GM19099 (cell line): Measurements from ENCODE around the gene TEX19.

ENCODE experiments used
- POLR2A ChIP-seq: IDR thresholded peaks from 3 replicates; pipeline ENCODE4 v1.6.1; 2011; ENCODE audit warnings: low read depth; ENCODE audit not compliant: insufficient read length; ENCODE audit errors: extremely low read depth

The TEX19 gene

GRCh38 chr17:82353484-82353883 is 5.6 kb upstream of the TEX19 start:
- TF ChIP-seq POLR2A, result no peak

GRCh38 chr17:82354804-82355308 is 4.2 kb upstream of the TEX19 start:
- no peak for TF ChIP-seq POLR2A

DNA sequence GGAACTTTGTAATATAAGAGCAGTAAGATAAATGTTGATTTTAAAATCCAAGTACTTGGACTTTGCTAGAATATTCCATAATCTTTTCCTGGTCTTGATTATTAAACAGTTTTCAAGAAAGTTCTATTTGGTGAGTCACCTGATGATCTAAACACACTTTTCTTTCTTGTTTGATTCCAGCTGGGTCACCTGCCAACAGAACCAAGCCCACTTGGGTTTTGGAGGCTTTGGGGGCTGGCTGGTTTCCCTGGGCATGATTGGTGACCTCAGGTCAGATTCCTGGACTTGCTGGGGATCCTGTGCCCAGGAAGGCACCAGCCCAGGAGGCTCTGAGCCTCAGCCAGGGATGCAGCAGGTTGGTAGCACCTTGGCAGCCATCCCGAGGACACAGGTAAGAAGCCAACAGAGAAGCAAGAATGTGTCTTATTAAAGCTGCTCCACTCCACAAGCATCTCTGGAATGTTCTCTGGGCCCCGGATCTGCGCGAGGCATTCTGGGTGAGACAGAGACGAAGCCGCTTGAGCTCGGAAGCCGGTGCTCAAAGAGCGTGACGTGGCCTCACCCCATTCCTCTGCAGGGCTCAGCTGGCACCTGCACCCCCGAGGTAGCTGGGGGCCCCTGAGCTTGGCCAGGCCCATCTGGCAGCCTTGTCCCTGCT is 3.1 kb upstream of the TEX19 start:
- no peak for TF ChIP-seq POLR2A

DNA sequence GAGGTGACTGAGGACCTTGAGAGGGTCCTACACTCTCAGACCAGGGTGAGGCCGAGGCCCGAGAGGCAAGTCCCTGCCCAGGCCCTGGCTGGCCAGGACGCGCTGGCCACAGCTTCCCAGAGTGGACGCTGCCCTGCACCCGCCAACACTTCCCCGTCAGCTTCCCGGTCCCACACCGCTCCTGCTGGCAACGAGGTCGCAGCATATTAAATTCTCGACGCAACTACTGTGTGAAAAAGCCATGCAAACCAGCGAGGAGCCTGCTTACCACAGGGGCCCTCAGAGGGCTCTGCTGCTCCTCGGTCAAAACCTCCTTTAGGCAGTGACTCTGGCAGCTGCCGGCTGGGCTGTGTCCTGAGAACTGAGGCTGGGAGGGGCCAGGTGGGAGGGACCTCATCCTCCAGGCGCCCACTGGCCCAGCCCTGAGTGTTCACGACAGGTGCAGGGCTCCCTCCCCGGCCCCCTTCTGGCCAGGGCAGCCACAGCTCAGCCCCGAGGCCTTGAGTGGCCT is 2.1 kb upstream of the TEX19 start:
- no peak for TF ChIP-seq POLR2A

GRCh38 chr17:82357394-82357793 is 1.7 kb upstream of the TEX19 start:
- no peak for TF ChIP-seq POLR2A

DNA sequence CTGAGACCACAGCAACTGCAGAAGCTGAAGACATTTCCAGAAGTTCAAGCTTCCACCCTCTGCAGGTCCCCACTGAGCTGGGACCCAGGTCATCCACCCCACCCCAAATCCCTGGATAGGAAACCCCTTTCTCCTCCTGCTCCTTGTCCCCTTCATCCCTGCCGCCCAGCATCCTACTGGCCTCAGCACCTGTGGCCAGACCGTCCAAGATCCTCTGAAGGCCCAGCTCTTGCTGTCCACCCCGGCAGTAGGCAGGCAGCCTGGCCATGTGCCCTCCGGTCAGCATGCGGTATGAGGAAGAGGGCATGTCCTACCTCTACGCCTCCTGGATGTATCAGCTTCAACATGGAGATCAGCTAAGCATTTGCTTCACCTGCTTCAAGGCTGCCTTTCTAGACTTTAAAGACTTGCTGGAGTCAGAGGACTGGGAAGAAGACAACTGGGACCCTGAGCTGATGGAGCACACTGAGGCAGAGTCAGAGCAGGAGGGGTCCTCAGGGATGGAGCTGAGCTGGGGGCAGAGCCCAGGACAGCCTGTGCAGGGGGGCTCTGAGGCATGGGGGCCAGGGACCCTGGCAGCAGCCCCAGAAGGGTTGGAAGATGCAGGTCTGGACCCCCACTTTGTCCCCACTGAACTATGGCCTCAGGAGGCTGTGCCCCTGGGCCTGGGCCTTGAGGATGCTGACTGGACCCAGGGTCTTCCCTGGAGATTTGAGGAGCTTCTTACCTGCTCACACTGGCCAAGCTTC is 3.0 kb downstream of the TEX19 start:
- no peak for TF ChIP-seq POLR2A

- no peak for TF ChIP-seq POLR2A
Observed at GRCh38 chr17:82365606-82366295, 6.7 kb downstream of the TEX19 start.

- TF ChIP-seq POLR2A, result no peak
Observed at GRCh38 chr17:82366749-82367148, 7.7 kb downstream of the TEX19 start.

DNA sequence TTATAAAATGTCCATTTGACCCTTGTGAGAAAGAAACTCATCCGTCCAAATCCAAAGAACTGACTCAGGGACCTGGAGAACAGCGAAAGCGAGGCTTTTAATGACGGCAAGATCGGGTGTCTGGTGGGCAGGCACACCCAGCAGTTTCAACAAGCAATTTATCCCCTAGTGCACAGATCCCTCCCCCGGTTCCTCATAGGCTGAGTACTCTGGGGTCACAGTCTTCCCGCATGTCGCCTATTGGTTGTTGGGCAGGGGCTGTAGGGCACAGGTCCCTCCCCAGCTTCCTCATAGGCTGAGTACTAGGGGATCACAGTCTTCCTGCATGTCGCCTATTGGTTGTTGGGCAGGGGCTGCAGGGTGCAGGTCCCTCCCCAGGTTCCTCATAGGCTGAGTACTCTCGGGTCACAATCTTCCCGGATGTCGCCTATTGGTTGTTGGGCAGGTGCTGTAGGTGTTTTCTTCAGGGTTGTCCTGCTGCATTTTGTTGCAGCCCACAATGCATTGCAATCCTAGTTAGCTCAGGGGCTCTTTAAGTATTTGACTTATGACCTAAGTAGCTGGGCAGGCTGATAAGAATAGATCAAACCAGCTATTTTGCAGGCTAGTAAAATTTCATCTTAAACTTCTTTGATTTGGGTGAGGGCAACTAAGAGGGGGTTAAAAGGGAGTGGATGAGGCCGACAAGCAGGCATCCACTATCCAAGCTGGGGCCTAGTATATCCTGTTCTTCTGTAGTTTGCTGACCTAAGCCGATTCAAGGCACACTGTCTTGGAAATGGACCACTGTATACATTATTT is 8.9 kb downstream of the TEX19 start:
- no peak for TF ChIP-seq POLR2A

- TF ChIP-seq POLR2A, result no peak
Observed at GRCh38 chr17:82369211-82369610, 10.2 kb downstream of the TEX19 start.

DNA sequence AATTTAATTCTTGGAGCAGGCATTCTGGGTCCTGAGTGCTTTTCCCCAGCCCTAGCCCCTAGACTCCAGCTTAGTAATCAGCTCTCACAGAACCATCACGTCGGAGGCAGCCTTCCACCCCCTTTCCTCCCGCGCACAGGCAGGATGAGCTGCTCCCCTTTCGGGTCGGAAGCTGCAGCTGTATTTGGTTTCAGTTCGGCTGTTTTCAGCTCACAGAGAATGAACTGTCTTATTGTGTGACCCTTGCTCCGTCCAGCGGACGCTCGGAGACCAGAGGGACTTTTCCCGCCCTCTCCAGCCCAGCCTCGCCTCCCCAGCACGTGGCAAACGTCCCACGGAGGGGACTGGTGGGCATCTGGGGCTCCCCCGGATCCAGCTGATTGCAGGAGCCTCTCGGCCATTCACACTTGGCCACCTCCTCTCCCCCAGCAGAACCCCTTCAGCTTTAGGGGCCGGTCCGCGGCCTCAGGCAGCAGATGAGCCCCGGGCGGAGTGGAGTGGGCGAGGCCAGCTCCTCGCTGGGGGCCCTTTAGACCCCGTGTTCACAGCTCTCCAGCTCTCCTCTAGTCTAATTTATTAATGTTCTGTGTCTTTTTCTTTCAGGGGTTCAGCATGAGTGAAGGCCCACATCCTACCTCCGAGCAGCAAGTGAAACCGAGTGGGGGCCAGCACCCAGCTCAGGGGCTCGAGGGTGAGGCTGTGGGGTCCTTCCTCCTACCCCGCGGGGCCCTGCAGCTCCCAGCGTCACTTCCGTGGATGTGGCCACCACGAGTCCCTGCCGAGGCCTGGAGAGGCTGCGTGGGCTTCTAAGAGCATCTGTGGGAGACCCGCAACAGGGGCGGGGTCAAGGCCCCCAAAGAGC is 11.7 kb downstream of the TEX19 start:
- TF ChIP-seq POLR2A, result no peak

- no peak for TF ChIP-seq POLR2A
Observed at GRCh38 chr17:82371333-82372248, 12.5 kb downstream of the TEX19 start, which contains the start of gene UTS2R. UTS2R (plus strand) TSS chr17:82371765; CDS start chr17:82374325, 2,560 bp downstream.
